Common myeloid progenitor, CD34-positive (primary cell): ENCODE data around the gene APPL2.

Experiments
- CTCF ChIA-PET: fragments of 350-600 bp; sonication (Branson Sonifier 250); formaldehyde crosslinking; loops from one replicate; lab custom pipeline; 2021; ENCODE audit warnings: antibody characterized with exemption; lab: Charles Lee
- POLR2A ChIA-PET: fragments of 350-600 bp; sonication (Branson Sonifier 250); formaldehyde crosslinking; loops from one replicate; lab custom pipeline; 2021; ENCODE audit warnings: antibody characterized with exemption; lab: Charles Lee
- DNase-seq, 3 donors: peaks; one replicate each; pipeline versions ENCODE4 v3.0.0 to v3.0.0-alpha.2; 2013
- H3K27ac ChIP-seq, 2 experiments: 1 replicate in 1 of 2; 2 replicates in 1 of 2; pipeline ENCODE4 v1.7.0; 2013; ENCODE audit warnings: inconsistent platforms in 2 of 2, low read length in 2 of 2, mild to moderate bottlenecking in 2 of 2, low read depth in 1 of 2, moderate library complexity in 1 of 2; ENCODE audit not compliant: severe bottlenecking in 2 of 2, insufficient read depth in 1 of 2, poor library complexity in 1 of 2
- H3K27me3 ChIP-seq, 5 experiments: replicated peaks in 2 of 5; 1 replicate in 3 of 5; 2 replicates in 2 of 5; pipeline versions ENCODE4 v1.6.1 to v1.7.0; 2013; ENCODE audit warnings: low read length in 4 of 5, mild to moderate bottlenecking in 2 of 5, moderate library complexity in 2 of 5, inconsistent platforms in 1 of 5; ENCODE audit not compliant: insufficient read depth in 5 of 5, control insufficient read depth in 4 of 5
- H3K36me3 ChIP-seq, 4 experiments: 1 replicate in 2 of 4; 2 replicates in 2 of 4; pipeline versions ENCODE4 v1.6.1 to v1.7.0; 2013; ENCODE audit warnings: low read length in 3 of 4, control low read depth in 1 of 4, mild to moderate bottlenecking in 1 of 4; ENCODE audit not compliant: control insufficient read depth in 4 of 4, insufficient read depth in 4 of 4
- H3K4me1 ChIP-seq, 4 experiments: 1 replicate in 3 of 4; 2 replicates in 1 of 4; pipeline versions ENCODE4 v1.6.1 to v1.7.1; 2013; ENCODE audit warnings: low read length in 3 of 4, mild to moderate bottlenecking in 3 of 4, control low read depth in 1 of 4, inconsistent platforms in 1 of 4, moderate library complexity in 1 of 4; ENCODE audit not compliant: control insufficient read depth in 4 of 4, insufficient read depth in 4 of 4; ENCODE audit errors: control extremely low read depth in 1 of 4
- H3K4me3 ChIP-seq, 7 experiments: 1 replicate in 4 of 7; 2 replicates in 3 of 7; pipeline versions ENCODE4 v1.5.1 to v1.7.0; 2013; ENCODE audit warnings: mild to moderate bottlenecking in 7 of 7, low read length in 6 of 7, moderate library complexity in 6 of 7, inconsistent platforms in 2 of 7, low read depth in 2 of 7, control low read depth in 1 of 7; ENCODE audit not compliant: insufficient read depth in 4 of 7, control insufficient read depth in 1 of 7; ENCODE audit errors: extremely low read depth in 1 of 7
- H3K9me3 ChIP-seq, 5 experiments: 1 replicate in 4 of 5; 2 replicates in 1 of 5; pipeline versions ENCODE4 v1.6.1 to v1.7.1; 2013; ENCODE audit warnings: low read length in 4 of 5, mild to moderate bottlenecking in 2 of 5, inconsistent platforms in 1 of 5, low read depth in 1 of 5, moderate library complexity in 1 of 5; ENCODE audit not compliant: control insufficient read depth in 4 of 5, insufficient read depth in 2 of 5; ENCODE audit errors: control extremely low read depth in 1 of 5
- whole genome bisulfite sequencing: methylation state at CpG from one replicate; pipeline ENCODE4 v1.1.5; 2013; ENCODE audit not compliant: insufficient coverage; 5-methylcytosine and 5-hydroxymethylcytosine counted together

Gene APPL2

GRCh38 chr12:105209091-105209490 is 26.9 kb downstream of the APPL2 start:
- H3K36me3 ChIP-seq: peaks cover 20 to 76% (median 47%) of the 10 kb centered on the region in 4 experiments
- ChIA-PET POLR2A (no interaction called here), CTCF (interaction anchor here (1.7 kb wide), 1 partner anchor 9 kb away, joined by 5 read pairs; no protein-coding TSS in a partner anchor)
- H3K9me3 ChIP-seq: no peaks in the 10 kb centered on the region
- WGBS: 100% methylated on average over 2 of the region's 3 CpGs
- H3K4me1 ChIP-seq: no peaks in the 10 kb centered on the region
- H3K4me3 ChIP-seq: no peak overlapping the region
- no peak for DNase-seq
- no peaks in the 10 kb centered on the region for H3K27me3 ChIP-seq
- no peak overlapping the region for H3K27ac ChIP-seq

- no peak overlapping the region for H3K27ac ChIP-seq
- ChIA-PET CTCF (interaction anchor here (1.4 to 2.9 kb wide), 2 partner anchors 20 to 177 kb away, joined by 3 to 8 read pairs; no protein-coding TSS in a partner anchor), POLR2A (no interaction called here)
- H3K9me3 ChIP-seq: no peaks in the 10 kb centered on the region
- WGBS: 98% methylated on average over 13 of the region's 16 CpGs
- peaks cover 22 to 80% (median 58%) of the 10 kb centered on the region in 4 experiments for H3K36me3 ChIP-seq
- no peak for DNase-seq
- no peak overlapping the region for H3K4me3 ChIP-seq
- no peaks in the 10 kb centered on the region for H3K27me3 ChIP-seq
- no peaks in the 10 kb centered on the region for H3K4me1 ChIP-seq
Measured at GRCh38 chr12:105206686-105207374, 29.1 kb downstream of the APPL2 start.

- POLR2A ChIA-PET: no interaction called here
- H3K4me1 ChIP-seq: no peaks in the 10 kb centered on the region
- H3K27me3 ChIP-seq: no peaks in the 10 kb centered on the region
- WGBS: 97% methylated on average over 10 of the region's 10 CpGs
- DNase-seq: no peak
- CTCF ChIA-PET: interaction anchor here (1.4 to 2.9 kb wide), 2 partner anchors 21 to 178 kb away, joined by 3 to 8 read pairs; no protein-coding TSS in a partner anchor
- no peak overlapping the region for H3K27ac ChIP-seq
- peaks cover 22 to 75% (median 54%) of the 10 kb centered on the region in 4 experiments for H3K36me3 ChIP-seq
- no peak overlapping the region for H3K4me3 ChIP-seq
- no peaks in the 10 kb centered on the region for H3K9me3 ChIP-seq
Measured at GRCh38 chr12:105205322-105206048, 30.5 kb downstream of the APPL2 start.

DNA sequence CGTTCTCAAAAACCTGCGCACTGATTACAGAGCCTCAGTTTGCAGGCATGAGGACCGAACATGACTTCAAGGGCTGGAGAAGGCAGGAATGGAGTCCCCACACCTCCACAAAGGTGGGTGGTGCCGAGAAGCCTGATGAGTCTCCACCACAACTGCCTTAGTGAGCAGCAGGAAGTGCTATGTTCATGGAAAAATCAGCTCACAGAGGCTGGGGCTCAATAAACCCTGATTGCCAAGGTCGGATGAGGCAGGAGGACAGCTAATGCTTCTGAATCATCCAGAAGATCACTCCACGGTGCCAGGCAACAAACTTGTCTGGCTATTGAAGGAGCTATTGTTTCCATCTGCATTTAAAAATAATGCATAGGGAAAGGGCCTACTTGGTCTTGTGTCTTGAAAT is 31.1 kb downstream of the APPL2 start:
- no peaks in the 10 kb centered on the region for H3K27me3 ChIP-seq
- no peaks in the 10 kb centered on the region for H3K4me1 ChIP-seq
- DNase-seq: no peak
- H3K9me3 ChIP-seq: no peaks in the 10 kb centered on the region
- peaks cover 23 to 79% (median 56%) of the 10 kb centered on the region in 4 experiments for H3K36me3 ChIP-seq
- ChIA-PET CTCF (interaction anchor here (2.9 kb wide), 1 partner anchor 179 kb away, joined by 8 read pairs; no protein-coding TSS in a partner anchor), POLR2A (no interaction called here)
- no peak overlapping the region for H3K4me3 ChIP-seq
- H3K27ac ChIP-seq: no peak overlapping the region
- 97% methylated on average over 6 of the region's 6 CpGs for WGBS

GRCh38 chr12:105204127-105204526 is 31.8 kb downstream of the APPL2 start:
- no peak overlapping the region for H3K27ac ChIP-seq
- H3K36me3 ChIP-seq: peaks cover 20 to 79% (median 55%) of the 10 kb centered on the region in 4 experiments
- 100% methylated on average over 7 of the region's 8 CpGs for WGBS
- H3K27me3 ChIP-seq: no peaks in the 10 kb centered on the region
- H3K4me1 ChIP-seq: peaks cover 0 to 2% (median 0%) of the 10 kb centered on the region in 4 experiments
- DNase-seq: no peak
- no peaks in the 10 kb centered on the region for H3K9me3 ChIP-seq
- ChIA-PET POLR2A (no interaction called here), CTCF (interaction anchor here (2.9 kb wide), 1 partner anchor 180 kb away, joined by 8 read pairs; no protein-coding TSS in a partner anchor)
- no peak overlapping the region for H3K4me3 ChIP-seq

- ChIA-PET POLR2A (no interaction called here), CTCF (interaction anchor here (1.9 kb wide), 1 partner anchor 182 kb away, joined by 5 read pairs; no protein-coding TSS in a partner anchor)
- H3K36me3 ChIP-seq: peaks cover 15 to 78% (median 55%) of the 10 kb centered on the region in 4 experiments
- no peaks in the 10 kb centered on the region for H3K9me3 ChIP-seq
- H3K4me1 ChIP-seq: peaks cover 0 to 2% (median 0%) of the 10 kb centered on the region in 4 experiments
- 100% methylated on average over 5 of the region's 6 CpGs for WGBS
- no peak overlapping the region for H3K27ac ChIP-seq
- no peak overlapping the region for H3K4me3 ChIP-seq
- DNase-seq: no peak
- no peaks in the 10 kb centered on the region for H3K27me3 ChIP-seq
Measured at GRCh38 chr12:105202202-105202601, 33.8 kb downstream of the APPL2 start.
